HG03196 (cell line): Measurements from ENCODE around the gene GPC5.
"Not testable (repeated sequence)": the region's sequence is repeated elsewhere in the genome, so short reads cannot be mapped to it uniquely, and the experiment has no call there.

Source experiments
- ATAC-seq: cut with Tn5 transposase; IDR thresholded peaks from one replicate; pipeline ENCODE4 v1.9.1; 2021; ENCODE audit not compliant: unreplicated experiment

GPC5 gene

GRCh38 chr13:91398413-91399188 lies at the start of gene GPC5:
Gene GPC5, plus strand, starts transcription at chr13:91398621.
- ATAC-seq, result peak; percentile 97

GRCh38 chr13:91348906-91349435 lies 49.5 kb upstream of the GPC5 start:
- ATAC-seq, result peak; percentile 60

- no peak for ATAC-seq
Measured at GRCh38 chr13:91349992-91350911, 48.2 kb upstream of the GPC5 start.

GRCh38 chr13:91351123-91351522 lies 47.3 kb upstream of the GPC5 start:
- no peak for ATAC-seq

- no peak for ATAC-seq
Measured at GRCh38 chr13:91351980-91352379, 46.4 kb upstream of the GPC5 start.

GRCh38 chr13:91352891-91353290 lies 45.5 kb upstream of the GPC5 start:
- ATAC-seq, result not testable (repeated sequence)

- no peak for ATAC-seq
Measured at GRCh38 chr13:91353494-91353893, 44.9 kb upstream of the GPC5 start.

GRCh38 chr13:91355099-91355825 lies 43.2 kb upstream of the GPC5 start:
- ATAC-seq, result no peak

- ATAC-seq, result no peak
Measured at GRCh38 chr13:91355826-91356710, 42.4 kb upstream of the GPC5 start.

- no peak for ATAC-seq
Measured at GRCh38 chr13:91356919-91357612, 41.4 kb upstream of the GPC5 start.

- no peak for ATAC-seq
Measured at GRCh38 chr13:91357613-91358386, 40.6 kb upstream of the GPC5 start.

- ATAC-seq, result no peak
Measured at GRCh38 chr13:91358387-91358782, 40.0 kb upstream of the GPC5 start.

- no peak for ATAC-seq
Measured at GRCh38 chr13:91359111-91359510, 39.3 kb upstream of the GPC5 start.

- no peak for ATAC-seq
Measured at GRCh38 chr13:91359631-91360030, 38.8 kb upstream of the GPC5 start.

GRCh38 chr13:91360246-91360751 lies 38.1 kb upstream of the GPC5 start:
- ATAC-seq, result no peak

GRCh38 chr13:91361755-91362271 lies 36.6 kb upstream of the GPC5 start:
- no peak for ATAC-seq

- no peak for ATAC-seq
Measured at GRCh38 chr13:91362908-91363307, 35.5 kb upstream of the GPC5 start.

GRCh38 chr13:91368101-91368500 lies 30.3 kb upstream of the GPC5 start:
- ATAC-seq, result no peak
